A549 (cell line): Measurements from ENCODE around the gene ARID1B. TPM values are rescaled to one million over a fixed set of nuclear protein-coding genes. Genes with fewer than 3 reads are reported as not detected.

Experiments
- ATAC-seq, 2 experiments: fragments of 200-7000 bp in 1 of 2; fragments of >200 bp in 1 of 2; cut with Nextera tagmentation in 1 of 2; cut with Tn5 transposase in 1 of 2; 3 replicates each; pipeline versions ENCODE4 v1.8.0 to v1.9.1; 2018 to 2020; ENCODE audit warnings: mild to moderate bottlenecking in 1 of 2, moderate library complexity in 1 of 2
- CTCF ChIA-PET: fragments of 300-600 bp; sonication (Branson Sonifier 250); formaldehyde crosslinking; extraction: SDS; loops from one replicate; lab custom pipeline; 2021; ENCODE audit warnings: antibody characterized with exemption, inconsistent platforms; lab: Yijun Ruan, JAX
- POLR2A ChIA-PET: fragments of 350-600 bp; formaldehyde crosslinking; extraction: SDS; loops from one replicate; lab custom pipeline; 2021; ENCODE audit warnings: antibody characterized with exemption, inconsistent platforms; lab: Yijun Ruan, JAX
- DNase-seq, 2 experiments: peaks; one replicate each; pipeline versions ENCODE4 v3.0.0 to v3.0.0-alpha.2; 2011 to 2016; ENCODE audit warnings: low read depth in 1 of 2, low spot score in 1 of 2
- FAIRE-seq: peaks from 2 replicates; lab custom pipeline; 2011; peaks lifted over from hg19 to GRCh38; lab: Jason Lieb, UNC
- H3K27ac ChIP-seq, 2 experiments: fragments of >200 bp; sonication (Bioruptor Twin); formaldehyde crosslinking; 3 replicates each; pipeline ENCODE4 v1.5.1; 2016 to 2017
- H3K4me1 ChIP-seq: fragments of >200 bp; sonication (Bioruptor Twin); formaldehyde crosslinking; 3 replicates; pipeline ENCODE4 v1.6.1; 2016
- H3K4me2 ChIP-seq: fragments of >200 bp; sonication (Bioruptor Twin); formaldehyde crosslinking; 3 replicates; pipeline ENCODE4 v1.6.1; 2016
- H3K4me3 ChIP-seq: fragments of >200 bp; sonication (Bioruptor Twin); formaldehyde crosslinking; 3 replicates; pipeline ENCODE4 v1.5.1; 2016
- H3K9me3 ChIP-seq: fragments of >200 bp; sonication (Bioruptor Twin); formaldehyde crosslinking; 3 replicates; pipeline ENCODE4 v1.6.1; 2016
- BHLHE40 ChIP-seq: IDR thresholded peaks from 2 replicates; pipeline ENCODE4 v1.6.1; 2012; ENCODE audit warnings: low read depth, low read length, inconsistent platforms
- CBX8 ChIP-seq: fragments of 200-600 bp; sonication (generic); IDR thresholded peaks from 2 replicates; pipeline ENCODE4 v1.6.1; 2016
- CEBPB ChIP-seq, 2 experiments: fragments of >200 bp in 1 of 2; sonication (Bioruptor Twin) in 1 of 2; formaldehyde crosslinking in 1 of 2; IDR thresholded peaks; 2 replicates each; pipeline ENCODE4 v1.6.1; 2012 to 2016
- CHD2 ChIP-seq: fragments of 150-350 bp; IDR thresholded peaks from 2 replicates; pipeline ENCODE4 v1.6.1; 2014; ENCODE audit warnings: low read length; ENCODE audit not compliant: partially characterized antibody
- EP300 ChIP-seq, 2 experiments: fragments of >200 bp; sonication (Bioruptor Twin); formaldehyde crosslinking; IDR thresholded peaks; 2 replicates in 1 of 2; 3 replicates in 1 of 2; pipeline ENCODE4 v1.6.1; 2016 to 2017
- ESRRA ChIP-seq: fragments of 150-350 bp; IDR thresholded peaks from 2 replicates; pipeline ENCODE4 v1.6.1; 2014; ENCODE audit warnings: mild to moderate bottlenecking, low read length, borderline replicate concordance
- GATA3 ChIP-seq: IDR thresholded peaks from 2 replicates; pipeline ENCODE4 v1.6.1; 2012; ENCODE audit warnings: borderline replicate concordance
- HEYL ChIP-seq: fragments of 250-450 bp; sonication (Bioruptor Pico); IDR thresholded peaks from 2 replicates; pipeline ENCODE4 v1.8.0; 2021; ENCODE audit warnings: mild to moderate bottlenecking, moderate library complexity
- HOXA7 ChIP-seq: fragments of 250-450 bp; sonication (Bioruptor Pico); IDR thresholded peaks from 2 replicates; pipeline ENCODE4 v1.5.0; 2020; ENCODE audit warnings: mild to moderate bottlenecking, moderate library complexity
- JUN ChIP-seq, 2 experiments: fragments of >200 bp; sonication (Bioruptor Twin); formaldehyde crosslinking; IDR thresholded peaks; 2 replicates in 1 of 2; 3 replicates in 1 of 2; pipeline ENCODE4 v1.6.1; 2016 to 2017
- JUNB ChIP-seq: fragments of >200 bp; sonication (Bioruptor Twin); formaldehyde crosslinking; IDR thresholded peaks from 2 replicates; pipeline ENCODE4 v1.6.1; 2016
- MAFK ChIP-seq: fragments of 450-650 bp; IDR thresholded peaks from 2 replicates; pipeline ENCODE4 v1.6.1; 2014; ENCODE audit not compliant: partially characterized antibody
- MAZ ChIP-seq: fragments of 150-350 bp; IDR thresholded peaks from 2 replicates; pipeline ENCODE4 v1.6.1; 2014; ENCODE audit warnings: antibody characterized with exemption, low read depth, low read length, borderline replicate concordance
- MYC ChIP-seq: IDR thresholded peaks from 2 replicates; pipeline ENCODE4 v1.6.1; 2012; ENCODE audit warnings: mild to moderate bottlenecking, inconsistent platforms, low read length, improper control_type of control experiment, borderline replicate concordance
- POLR2A ChIP-seq: IDR thresholded peaks from 2 replicates; pipeline ENCODE4 v1.6.1; 2012; ENCODE audit warnings: mild to moderate bottlenecking, low read length
- RAD21 ChIP-seq, 2 experiments: fragments of >200 bp in 1 of 2; sonication (Bioruptor Twin) in 1 of 2; formaldehyde crosslinking in 1 of 2; IDR thresholded peaks in 1 of 2; conservative IDR thresholded peaks in 1 of 2; 2 replicates in 1 of 2; 3 replicates in 1 of 2; pipeline ENCODE4 v1.6.1; 2012 to 2018; ENCODE audit warnings: inconsistent platforms in 1 of 2
- RCOR1 ChIP-seq: fragments of 150-350 bp; IDR thresholded peaks from 2 replicates; pipeline ENCODE4 v1.6.1; 2014; ENCODE audit warnings: antibody characterized with exemption, low read length, low read depth
- RNF2 ChIP-seq: fragments of 200-600 bp; sonication (generic); IDR thresholded peaks from 2 replicates; pipeline ENCODE4 v1.6.1; 2016; ENCODE audit warnings: low read depth, mild to moderate bottlenecking, antibody characterized with exemption, moderate library complexity, borderline replicate concordance
- ZNF302 ChIP-seq: fragments of 250-450 bp; sonication (Bioruptor Pico); IDR thresholded peaks from 2 replicates; pipeline ENCODE4 v1.9.0; 2021; ENCODE audit warnings: inconsistent platforms, mild to moderate bottlenecking, moderate library complexity
- ZSCAN20 ChIP-seq: fragments of 250-450 bp; sonication (Bioruptor Pico); IDR thresholded peaks from 2 replicates; pipeline ENCODE4 v1.8.0; 2022; ENCODE audit warnings: mild to moderate bottlenecking, moderate library complexity
- WGBS: methylation state at CpG from one replicate; pipeline ENCODE4 v1.1.6; 2017; ENCODE audit errors: missing lambda C conversion rate; 5-methylcytosine and 5-hydroxymethylcytosine counted together
- polyA plus RNA-seq, 4 experiments: library from polyadenylated mRNA; depleted of rRNA in 3 of 4; stranded (reverse); fragments of >200 nt; fragmentation: RNase III in 1 of 4; extraction: RNeasy Plus Mini Kit Qiagen cat#74134 plus additional on column Dnase treatment in 1 of 4; gene quantifications; 2 replicates in 3 of 4; 3 replicates in 1 of 4; pipeline ENCODE4 v1.2.3, GENCODE V29; 2011 to 2017
- TF ChIP-seq, protein P1 (sequence below): fragments of >200 bp; sonication (Bioruptor Twin); formaldehyde crosslinking; IDR thresholded peaks from 3 replicates; pipeline ENCODE4 v1.5.1; 2016
- TF ChIP-seq, protein P2 (sequence below): IDR thresholded peaks from 2 replicates; pipeline ENCODE4 v1.6.1; 2012
- TF ChIP-seq, protein P3 (sequence below): fragments of >200 bp; sonication (Bioruptor Twin); formaldehyde crosslinking; IDR thresholded peaks from 2 replicates; pipeline ENCODE4 v1.6.1; 2016
- TF ChIP-seq, protein P4 (sequence below): fragments of 450-650 bp; IDR thresholded peaks from 2 replicates; pipeline ENCODE4 v1.6.1; 2014; ENCODE audit warnings: antibody characterized with exemption
- TF ChIP-seq, protein P5 (sequence below): IDR thresholded peaks from 2 replicates; pipeline ENCODE4 v1.6.1; 2012; ENCODE audit warnings: low read depth, borderline replicate concordance
- TF ChIP-seq, protein P6 (sequence below): IDR thresholded peaks from 2 replicates; pipeline ENCODE4 v1.6.1; 2012

ARID1B gene
- polyA plus RNA-seq, 2 of the 4 experiments (the other 2 are of a cell fraction) = 13.5 to 16.3 TPM

DNA sequence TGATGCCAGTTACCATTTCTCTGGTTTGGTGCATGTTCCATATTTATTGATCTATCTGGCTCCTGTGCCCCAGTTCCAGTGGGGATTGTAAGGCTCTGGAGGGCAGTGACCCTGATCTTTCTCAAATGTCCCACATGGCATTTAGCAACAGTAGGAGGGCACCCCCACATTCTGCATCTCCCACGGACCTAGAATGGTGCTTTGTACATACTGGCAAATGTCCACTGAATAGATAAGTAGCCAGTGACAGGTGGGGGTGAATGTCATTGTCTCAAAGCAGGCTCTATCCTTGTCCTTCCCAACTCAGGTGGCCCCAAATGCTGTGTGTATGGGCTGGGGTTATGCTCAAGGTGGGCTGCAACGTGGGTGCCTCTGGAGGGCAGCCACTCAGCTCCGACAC is 462.0 kb downstream of the ARID1B start:
- DNase-seq = no peak
- H3K4me2 ChIP-seq = no peak overlapping the region
- H3K4me1 ChIP-seq = peaks cover 7% of the 10 kb centered on the region; the same call in 1 of the 3 replicates
- no peaks in the 10 kb centered on the region for H3K9me3 ChIP-seq
- no peak overlapping the region for H3K27ac ChIP-seq
- POLR2A ChIA-PET = no interaction called here
- TF ChIP-seq CBX8 (no peak), RCOR1 (no peak), ZSCAN20 (CRISPR knock-in tag) (no peak), MAFK (no peak), MYC (no peak), RNF2 (no peak), RAD21 (conservative IDR thresholded peaks at IDR 0.05 in 1 of 2, IDR thresholded peaks at IDR 0.05 in 1 of 2) (no peak), HEYL (no peak), CHD2 (no peak), POLR2A (no peak), MAZ (no peak), JUN (IDR thresholded peaks at IDR 0.05) (no peak), HOXA7 (no peak)
- TF ChIP-seq, protein P1, sequence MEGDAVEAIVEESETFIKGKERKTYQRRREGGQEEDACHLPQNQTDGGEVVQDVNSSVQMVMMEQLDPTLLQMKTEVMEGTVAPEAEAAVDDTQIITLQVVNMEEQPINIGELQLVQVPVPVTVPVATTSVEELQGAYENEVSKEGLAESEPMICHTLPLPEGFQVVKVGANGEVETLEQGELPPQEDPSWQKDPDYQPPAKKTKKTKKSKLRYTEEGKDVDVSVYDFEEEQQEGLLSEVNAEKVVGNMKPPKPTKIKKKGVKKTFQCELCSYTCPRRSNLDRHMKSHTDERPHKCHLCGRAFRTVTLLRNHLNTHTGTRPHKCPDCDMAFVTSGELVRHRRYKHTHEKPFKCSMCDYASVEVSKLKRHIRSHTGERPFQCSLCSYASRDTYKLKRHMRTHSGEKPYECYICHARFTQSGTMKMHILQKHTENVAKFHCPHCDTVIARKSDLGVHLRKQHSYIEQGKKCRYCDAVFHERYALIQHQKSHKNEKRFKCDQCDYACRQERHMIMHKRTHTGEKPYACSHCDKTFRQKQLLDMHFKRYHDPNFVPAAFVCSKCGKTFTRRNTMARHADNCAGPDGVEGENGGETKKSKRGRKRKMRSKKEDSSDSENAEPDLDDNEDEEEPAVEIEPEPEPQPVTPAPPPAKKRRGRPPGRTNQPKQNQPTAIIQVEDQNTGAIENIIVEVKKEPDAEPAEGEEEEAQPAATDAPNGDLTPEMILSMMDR = no peak
- TF ChIP-seq, protein P2, sequence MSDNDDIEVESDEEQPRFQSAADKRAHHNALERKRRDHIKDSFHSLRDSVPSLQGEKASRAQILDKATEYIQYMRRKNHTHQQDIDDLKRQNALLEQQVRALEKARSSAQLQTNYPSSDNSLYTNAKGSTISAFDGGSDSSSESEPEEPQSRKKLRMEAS = no peak
- TF ChIP-seq, protein P3, sequence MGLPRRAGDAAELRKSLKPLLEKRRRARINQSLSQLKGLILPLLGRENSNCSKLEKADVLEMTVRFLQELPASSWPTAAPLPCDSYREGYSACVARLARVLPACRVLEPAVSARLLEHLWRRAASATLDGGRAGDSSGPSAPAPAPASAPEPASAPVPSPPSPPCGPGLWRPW = no peak
- TF ChIP-seq, all 56 proteins: peak for 0
- ATAC-seq (no peak), FAIRE-seq (no peak)
- no peak overlapping the region for H3K4me3 ChIP-seq
- CTCF ChIA-PET = no interaction called here
- WGBS = 44% methylated on average over 2 of the region's 3 CpGs

DNA sequence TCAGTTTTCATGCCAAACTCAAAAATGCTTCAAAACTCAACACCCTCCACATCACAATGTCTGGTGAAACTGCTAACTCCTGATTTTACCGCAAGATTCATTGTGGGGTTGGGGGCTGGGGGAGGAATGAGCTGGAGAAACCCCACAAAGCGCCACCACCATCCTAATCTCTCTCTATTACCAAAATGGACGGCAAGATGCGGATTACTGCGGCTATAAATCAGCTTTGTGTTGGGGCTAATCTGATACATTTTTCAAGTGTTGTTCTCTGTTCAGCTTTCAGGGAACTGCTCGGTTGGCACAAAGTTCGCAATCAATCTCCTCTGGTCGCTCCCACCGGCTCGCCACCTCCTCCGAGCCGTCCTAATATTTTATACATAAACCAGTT is 462.5 kb downstream of the ARID1B start:
- POLR2A ChIA-PET = no interaction called here
- WGBS = 94% methylated on average over 12 of the region's 12 CpGs
- Histone ChIP-seq H3K27ac (no peak overlapping the region), H3K9me3 (no peaks in the 10 kb centered on the region), H3K4me1 (peaks cover 6% of the 10 kb centered on the region; the same call in 1 of the 3 replicates), H3K4me3 (no peak overlapping the region), H3K4me2 (no peak overlapping the region)
- TF ChIP-seq CHD2 = no peak
- no peak for TF ChIP-seq BHLHE40
- TF ChIP-seq JUNB = no peak
- TF ChIP-seq, protein P4, sequence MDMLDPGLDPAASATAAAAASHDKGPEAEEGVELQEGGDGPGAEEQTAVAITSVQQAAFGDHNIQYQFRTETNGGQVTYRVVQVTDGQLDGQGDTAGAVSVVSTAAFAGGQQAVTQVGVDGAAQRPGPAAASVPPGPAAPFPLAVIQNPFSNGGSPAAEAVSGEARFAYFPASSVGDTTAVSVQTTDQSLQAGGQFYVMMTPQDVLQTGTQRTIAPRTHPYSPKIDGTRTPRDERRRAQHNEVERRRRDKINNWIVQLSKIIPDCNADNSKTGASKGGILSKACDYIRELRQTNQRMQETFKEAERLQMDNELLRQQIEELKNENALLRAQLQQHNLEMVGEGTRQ = no peak
- TF ChIP-seq ZSCAN20 (CRISPR knock-in tag) = no peak
- TF ChIP-seq ESRRA = no peak
- TF ChIP-seq MYC = no peak
- TF ChIP-seq EP300 (IDR thresholded peaks at IDR 0.05) = no peak
- no peak for TF ChIP-seq GATA3
- TF ChIP-seq CEBPB (IDR thresholded peaks at IDR 0.05) = no peak
- TF ChIP-seq, protein P5, sequence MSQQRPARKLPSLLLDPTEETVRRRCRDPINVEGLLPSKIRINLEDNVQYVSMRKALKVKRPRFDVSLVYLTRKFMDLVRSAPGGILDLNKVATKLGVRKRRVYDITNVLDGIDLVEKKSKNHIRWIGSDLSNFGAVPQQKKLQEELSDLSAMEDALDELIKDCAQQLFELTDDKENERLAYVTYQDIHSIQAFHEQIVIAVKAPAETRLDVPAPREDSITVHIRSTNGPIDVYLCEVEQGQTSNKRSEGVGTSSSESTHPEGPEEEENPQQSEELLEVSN = no peak
- TF ChIP-seq, protein P6, sequence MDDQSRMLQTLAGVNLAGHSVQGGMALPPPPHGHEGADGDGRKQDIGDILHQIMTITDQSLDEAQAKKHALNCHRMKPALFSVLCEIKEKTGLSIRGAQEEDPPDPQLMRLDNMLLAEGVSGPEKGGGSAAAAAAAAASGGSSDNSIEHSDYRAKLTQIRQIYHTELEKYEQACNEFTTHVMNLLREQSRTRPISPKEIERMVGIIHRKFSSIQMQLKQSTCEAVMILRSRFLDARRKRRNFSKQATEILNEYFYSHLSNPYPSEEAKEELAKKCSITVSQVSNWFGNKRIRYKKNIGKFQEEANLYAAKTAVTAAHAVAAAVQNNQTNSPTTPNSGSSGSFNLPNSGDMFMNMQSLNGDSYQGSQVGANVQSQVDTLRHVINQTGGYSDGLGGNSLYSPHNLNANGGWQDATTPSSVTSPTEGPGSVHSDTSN = no peak
- no peak for TF ChIP-seq ZNF302 (CRISPR knock-in tag)
- no peak for TF ChIP-seq MAFK
- no peak for DNase-seq
- CTCF ChIA-PET = no interaction called here
- ATAC-seq = no peak
- FAIRE-seq = no peak
